ENCODE results near the gene TRAPPC3. TPM values are rescaled to one million over a fixed set of nuclear protein-coding genes. Genes with fewer than 3 reads are reported as not detected.

TRAPPC3 gene
- total and polyA plus RNA-seq, 9 of the 15 experiments (the other 6 are each of a cell fraction or from before 2014, with no cell fraction given): 20.6 to 141 (median 112) TPM

- in situ Hi-C loops (cut with MboI): no loop called here
- H3K4me1 ChIP-seq (replicated peaks in 1 of 2; ENCODE audit: control insufficient read depth in 2 of 2, insufficient read depth in 2 of 2, low read length in 2 of 2): peaks cover 50 to 64% of the 10 kb centered on the region in 2 experiments
- H2AFZ ChIP-seq (ENCODE audit: low read depth, low read length): peak overlapping the region; percentile 76
- H3K4me3 ChIP-seq: peak overlapping the region; percentile 92
- H4K20me1 ChIP-seq (replicated peaks; ENCODE audit: control insufficient read depth, insufficient read depth, low read length): 0 out of 2 replicates have a peak, but pooled peaks cover 3% of the 10 kb centered on the region
- intact Hi-C loops (cut with micrococcal nuclease): no loop called here
- H3K36me3 ChIP-seq (ENCODE audit: control insufficient read depth, insufficient read depth, low read length): peaks cover 24% of the 10 kb centered on the region
- H3K27me3 ChIP-seq (ENCODE audit: control insufficient read depth in 2 of 2, insufficient read depth in 2 of 2, low read length in 2 of 2): no peaks in the 10 kb centered on the region
- H3K9ac ChIP-seq (ENCODE audit: insufficient read depth in 1 of 2, low read depth in 2 of 2, low read length in 2 of 2): peak overlapping the region; percentile 81 to 86
- peak overlapping the region; percentile 87 for H3K4me2 ChIP-seq (ENCODE audit: insufficient read depth, low read length)
- POLR2A ChIA-PET: interaction anchor here (0.6 to 1.8 kb wide), 8 partner anchors 9 to 1339 kb away, joined by 3 to 5 read pairs (median 4); no protein-coding TSS in a partner anchor
- FAIRE-seq (no peak), ATAC-seq (peak; percentile 63), DNase-seq (ENCODE audit: extremely low read depth in 1 of 4, low spot score in 3 of 4) (peak; percentile 76 to 82 (median 80))
- BruUV-seq (replicated peaks): no TSS peak
- CTCF ChIA-PET (ENCODE audit: low intra/inter-chr PET ratio): interaction anchor here (1.0 to 1.1 kb wide), 2 partner anchors 56 to 57 kb away, joined by 3 read pairs; no protein-coding TSS in a partner anchor
- WGBS (ENCODE audit: insufficient coverage, low coverage, missing lambda C conversion rate): 1% methylated on average over 53 of the region's 69 CpGs
- peak overlapping the region; percentile 84 for H3K27ac ChIP-seq (ENCODE audit: extremely low read depth, low read depth, low read length)
- H3K9me3 ChIP-seq (replicated peaks; ENCODE audit: control insufficient read depth, insufficient read depth, low read depth, low read length): no peaks in the 10 kb centered on the region
- H3K79me2 ChIP-seq (ENCODE audit: control insufficient read depth, insufficient read depth, low read length): peaks cover 58% of the 10 kb centered on the region
- H3K9me1 ChIP-seq (ENCODE audit: control insufficient read depth, insufficient read depth, low read length): peaks cover 4% of the 10 kb centered on the region
- TF ChIP-seq USF1 (CRISPR knock-in tag; IDR thresholded peaks at IDR 0.05) (peak; percentile 73), TFAP4 (CRISPR knock-in tag; IDR thresholded peaks at IDR 0.05; ENCODE audit: borderline replicate concordance) (peak; percentile 78; the same call in 1 of the 2 replicates), STAT5B (CRISPR knock-in tag; IDR thresholded peaks at IDR 0.05) (no peak), KAT7 (CRISPR knock-in tag; IDR thresholded peaks at IDR 0.05; ENCODE audit: borderline replicate concordance) (peak; percentile 57; the same call in 1 of the 2 replicates), THRB (CRISPR knock-in tag; conservative IDR thresholded peaks at IDR 0.05) (0 out of 2 replicates have a peak, but pooled peaks have one; percentile 33), ZNF395 (CRISPR knock-in tag; IDR thresholded peaks at IDR 0.05) (0 out of 2 replicates have a peak, but pooled peaks have one; percentile 56), PRMT5 (CRISPR knock-in tag; IDR thresholded peaks at IDR 0.05) (0 out of 2 replicates have a peak, but pooled peaks have one; percentile 25), E2F4 (CRISPR knock-in tag; IDR thresholded peaks at IDR 0.05; ENCODE audit: low read depth) (0 out of 2 replicates have a peak, but pooled peaks have one; percentile 47), JUND (IDR thresholded peaks at IDR 0.05; ENCODE audit: borderline replicate concordance, low read depth, low read length) (no peak), JUND (tag; IDR thresholded peaks at IDR 0.05; ENCODE audit: borderline replicate concordance, low read depth, low read length) (no peak), RHOXF2B (CRISPR knock-in tag; conservative IDR thresholded peaks at IDR 0.05) (0 out of 2 replicates have a peak, but pooled peaks have one; percentile 20), ZNF449 (CRISPR knock-in tag; IDR thresholded peaks at IDR 0.05) (no peak)
Measured at GRCh38 chr1:36156329-36157114, 7.2 kb upstream of the TRAPPC3 start.

All from K562 (cell line).